PC-3 (cell line): ENCODE results near the gene VPS13A. TPM values are rescaled to one million over a fixed set of nuclear protein-coding genes. Genes with fewer than 3 reads are reported as not detected.
"Not testable (repeated sequence)": the region's sequence is repeated elsewhere in the genome, so short reads cannot be mapped to it uniquely, and the experiment has no call there.

ENCODE experiments used
- ATAC-seq: fragments of 200-7000 bp; cut with Tn5 transposase; 2 replicates; pipeline ENCODE4 v1.9.1; 2020; ENCODE audit warnings: mild to moderate bottlenecking, moderate library complexity
- BruUV-seq: library from RNA; stranded (reverse); fragments of 400-500 nt; replicated peaks from 2 replicates; lab custom pipeline; 2021; lab: Mats Ljungman, UMichigan
- CTCF ChIA-PET: fragments of 300-600 bp; sonication (Branson Sonifier 250); formaldehyde crosslinking; loops from one replicate; lab custom pipeline; 2022; ENCODE audit warnings: antibody characterized with exemption; lab: Charles Lee
- POLR2A ChIA-PET: fragments of 300-600 bp; sonication (Branson Sonifier 250); formaldehyde crosslinking; loops from one replicate; lab custom pipeline; 2022; ENCODE audit warnings: antibody characterized with exemption; ENCODE audit not compliant: unreplicated experiment; lab: Charles Lee
- DNase-seq: peaks from one replicate; pipeline ENCODE4 v3.0.0-alpha.2; 2015
- H2AFZ ChIP-seq: fragments of 300-600 bp; sonication (generic); 2 replicates; pipeline ENCODE4 v1.6.0; 2016; ENCODE audit warnings: antibody characterized with exemption, low read length
- H3F3A ChIP-seq: fragments of 300-600 bp; sonication (generic); one replicate; pipeline ENCODE4 v1.6.0; 2017; ENCODE audit warnings: antibody characterized with exemption, low read length, control low read depth, mild to moderate bottlenecking; ENCODE audit not compliant: unreplicated experiment
- H3K27ac ChIP-seq: fragments of 300-600 bp; sonication (generic); 2 replicates; pipeline ENCODE4 v1.5.1; 2016; ENCODE audit warnings: mild to moderate bottlenecking, low read length
- H3K27me3 ChIP-seq: fragments of 300-600 bp; sonication (generic); 2 replicates; pipeline ENCODE4 v1.6.1; 2016; ENCODE audit warnings: low read length, mixed read lengths
- H3K36me3 ChIP-seq: fragments of 300-600 bp; sonication (generic); 2 replicates; pipeline ENCODE4 v1.6.1; 2016; ENCODE audit warnings: low read depth, mixed run types, low read length, mixed read lengths
- H3K4me1 ChIP-seq: fragments of 300-600 bp; sonication (generic); 2 replicates; pipeline ENCODE4 v1.5.1; 2016; ENCODE audit warnings: low read length; ENCODE audit not compliant: insufficient read depth
- H3K4me2 ChIP-seq: fragments of 300-600 bp; sonication (generic); 2 replicates; pipeline ENCODE4 v1.6.0; 2016; ENCODE audit warnings: low read length
- H3K4me3 ChIP-seq: fragments of 300-600 bp; sonication (generic); 2 replicates; pipeline ENCODE4 v1.5.1; 2016; ENCODE audit warnings: mild to moderate bottlenecking, low read length, mixed read lengths
- H3K79me2 ChIP-seq: fragments of 300-600 bp; sonication (generic); 2 replicates; pipeline ENCODE4 v1.6.1; 2017; ENCODE audit warnings: low read length, mixed read lengths
- H3K9ac ChIP-seq: fragments of 300-600 bp; sonication (generic); 2 replicates; pipeline ENCODE4 v1.6.0; 2016; ENCODE audit warnings: mild to moderate bottlenecking, low read length
- H3K9me2 ChIP-seq: fragments of 300-600 bp; sonication (generic); replicated peaks from 2 replicates; pipeline ENCODE4 v1.6.1; 2016; ENCODE audit warnings: mixed run types, low read length, mixed read lengths
- H3K9me3 ChIP-seq: fragments of 300-600 bp; sonication (generic); 2 replicates; pipeline ENCODE4 v1.6.1; 2016; ENCODE audit warnings: low read length, mixed read lengths
- H4K20me1 ChIP-seq: fragments of 300-600 bp; sonication (generic); 2 replicates; pipeline ENCODE4 v1.6.1; 2016; ENCODE audit warnings: low read length, mixed read lengths
- EZH2 ChIP-seq: fragments of 300-600 bp; sonication (generic); IDR thresholded peaks from one replicate; pipeline ENCODE4 v1.6.1; 2017; ENCODE audit warnings: antibody characterized with exemption, mild to moderate bottlenecking, low read length; ENCODE audit not compliant: unreplicated experiment
- EZH2phosphoT487 ChIP-seq: fragments of 300-600 bp; sonication (generic); IDR thresholded peaks from 2 replicates; pipeline ENCODE4 v1.6.1; 2018; ENCODE audit warnings: mild to moderate bottlenecking, antibody characterized with exemption, low read length, borderline replicate concordance
- intact Hi-C: fragments of 100-400 bp; cut with micrococcal nuclease; formaldehyde crosslinking; loops from 2 replicates; pipeline ENCODE4 v1.9.0; 2023
- total RNA-seq: library from RNA; depleted of rRNA; stranded (reverse); fragments of >200 nt; gene quantifications from 2 replicates; pipeline ENCODE4 v1.2.3, GENCODE V29; 2014
- TF ChIP-seq, protein P1 (sequence below): fragments of 300-600 bp; sonication (generic); conservative IDR thresholded peaks from 2 replicates; pipeline ENCODE4 v1.5.1; 2017; ENCODE audit warnings: antibody characterized with exemption, low read depth, mild to moderate bottlenecking, low read length

VPS13A gene
- total RNA-seq, 1 experiment from 2014 or later, result 17.5 TPM

DNA sequence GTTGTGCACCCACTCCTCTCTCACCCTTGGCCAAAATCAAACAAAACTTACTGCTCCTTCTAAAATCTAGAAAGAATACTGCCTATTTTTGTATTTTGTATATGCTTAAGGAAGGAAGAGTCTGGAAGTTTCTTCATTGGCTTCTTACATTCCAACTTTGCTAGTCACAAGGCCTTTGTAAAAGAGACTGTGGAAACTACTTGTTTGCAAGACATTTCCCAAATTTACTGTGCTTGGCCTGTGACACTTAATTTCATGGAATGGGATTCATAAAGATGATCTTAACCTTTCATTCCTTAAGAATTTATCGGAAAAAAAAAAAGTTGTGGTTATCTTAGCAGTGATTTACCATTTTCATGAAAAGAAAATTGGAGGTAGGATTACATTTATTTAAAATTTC, 208.9 kb downstream of the VPS13A start:
- H4K20me1 ChIP-seq, result no peaks in the 10 kb centered on the region

DNA sequence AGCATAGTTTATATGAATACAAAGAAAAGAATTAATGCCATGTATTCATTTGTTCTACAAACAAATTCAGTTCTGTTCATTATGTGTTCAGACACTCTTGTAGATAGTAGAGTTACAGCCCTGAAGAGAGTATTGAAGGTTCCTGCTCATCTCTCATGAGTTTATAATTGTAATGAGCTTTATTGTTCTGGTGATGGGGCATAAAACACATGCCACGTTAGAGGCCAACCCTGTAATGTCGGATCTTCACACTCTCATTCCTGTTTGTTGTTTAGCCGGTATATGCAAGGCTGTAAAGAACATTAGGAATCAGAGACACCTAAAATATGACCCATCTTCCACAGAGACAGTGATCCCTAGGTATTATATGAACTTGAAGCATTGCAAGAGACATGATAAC, 214.5 kb downstream of the VPS13A start:
- Histone ChIP-seq H3K27ac (no peak overlapping the region), H3K9me3 (no peaks in the 10 kb centered on the region), H4K20me1 (no peaks in the 10 kb centered on the region), H3K36me3 (no peaks in the 10 kb centered on the region), H3K4me2 (no peak overlapping the region), H3K4me3 (no peak overlapping the region), H3K4me1 (no peaks in the 10 kb centered on the region), H3K27me3 (no peaks in the 10 kb centered on the region), H2AFZ (no peak overlapping the region), H3K9ac (no peak overlapping the region), H3K9me2 (no peaks in the 10 kb centered on the region), H3F3A (no peaks in the 10 kb centered on the region), H3K79me2 (no peaks in the 10 kb centered on the region)
- BruUV-seq, result no TSS peak
- ATAC-seq, result no peak
- CTCF ChIA-PET, result no interaction called here
- POLR2A ChIA-PET, result no interaction called here
- no peak for DNase-seq
- TF ChIP-seq EZH2phosphoT487 (no peak), EZH2 (no peak)
- TF ChIP-seq, protein P1, sequence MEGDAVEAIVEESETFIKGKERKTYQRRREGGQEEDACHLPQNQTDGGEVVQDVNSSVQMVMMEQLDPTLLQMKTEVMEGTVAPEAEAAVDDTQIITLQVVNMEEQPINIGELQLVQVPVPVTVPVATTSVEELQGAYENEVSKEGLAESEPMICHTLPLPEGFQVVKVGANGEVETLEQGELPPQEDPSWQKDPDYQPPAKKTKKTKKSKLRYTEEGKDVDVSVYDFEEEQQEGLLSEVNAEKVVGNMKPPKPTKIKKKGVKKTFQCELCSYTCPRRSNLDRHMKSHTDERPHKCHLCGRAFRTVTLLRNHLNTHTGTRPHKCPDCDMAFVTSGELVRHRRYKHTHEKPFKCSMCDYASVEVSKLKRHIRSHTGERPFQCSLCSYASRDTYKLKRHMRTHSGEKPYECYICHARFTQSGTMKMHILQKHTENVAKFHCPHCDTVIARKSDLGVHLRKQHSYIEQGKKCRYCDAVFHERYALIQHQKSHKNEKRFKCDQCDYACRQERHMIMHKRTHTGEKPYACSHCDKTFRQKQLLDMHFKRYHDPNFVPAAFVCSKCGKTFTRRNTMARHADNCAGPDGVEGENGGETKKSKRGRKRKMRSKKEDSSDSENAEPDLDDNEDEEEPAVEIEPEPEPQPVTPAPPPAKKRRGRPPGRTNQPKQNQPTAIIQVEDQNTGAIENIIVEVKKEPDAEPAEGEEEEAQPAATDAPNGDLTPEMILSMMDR, result no peak
- intact Hi-C loops, result no loop called here

More for the DNA sequence above, 208.9 kb downstream of the VPS13A start:
- Histone ChIP-seq H2AFZ (no peak overlapping the region), H3K79me2 (no peaks in the 10 kb centered on the region), H3K4me2 (no peak overlapping the region), H3F3A (no peaks in the 10 kb centered on the region), H3K4me1 (peaks cover 16% of the 10 kb centered on the region), H3K9me3 (no peaks in the 10 kb centered on the region), H3K9ac (no peak overlapping the region), H3K27ac (no peak overlapping the region), H3K4me3 (no peak overlapping the region), H3K27me3 (no peaks in the 10 kb centered on the region), H3K36me3 (no peaks in the 10 kb centered on the region; the same call in 1 of the 2 replicates), H3K9me2 (no peaks in the 10 kb centered on the region)
- ChIA-PET POLR2A (interaction anchor here (0.6 kb wide), 1 partner anchor 18 kb away, joined by 7 read pairs; no protein-coding TSS in a partner anchor), CTCF (no interaction called here)
- no TSS peak for BruUV-seq
- TF ChIP-seq, protein P1, result no peak
- no peak for TF ChIP-seq EZH2phosphoT487
- no peak for TF ChIP-seq EZH2
- intact Hi-C loops, result no loop called here
- no peak for ATAC-seq
- no peak for DNase-seq

DNA sequence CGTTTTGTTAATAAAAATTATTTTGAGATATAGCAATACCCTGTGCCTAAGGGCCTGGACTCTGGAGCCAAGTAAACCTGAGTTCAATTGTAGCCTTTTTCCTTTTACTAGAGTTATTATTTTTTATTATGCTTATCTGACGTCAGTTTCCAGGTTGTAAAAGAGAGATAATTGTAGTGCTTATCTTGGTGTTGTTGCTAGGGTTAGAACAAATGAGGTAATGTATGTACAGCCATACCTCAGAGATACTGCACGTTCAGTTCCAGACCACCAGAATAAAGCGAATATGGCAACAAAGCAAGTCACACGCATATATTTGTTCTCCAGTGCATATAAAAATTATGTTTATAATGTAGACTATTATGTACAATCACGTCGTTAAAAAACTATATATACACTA, 215.0 kb downstream of the VPS13A start:
- BruUV-seq, result no TSS peak
- CTCF ChIA-PET, result no interaction called here
- Histone ChIP-seq H3K9me2 (no peaks in the 10 kb centered on the region), H3K4me3 (no peak overlapping the region), H3K4me2 (no peak overlapping the region), H3K9ac (no peak overlapping the region), H4K20me1 (no peaks in the 10 kb centered on the region), H3K27me3 (no peaks in the 10 kb centered on the region), H2AFZ (no peak overlapping the region), H3K36me3 (no peaks in the 10 kb centered on the region), H3K9me3 (no peaks in the 10 kb centered on the region), H3K27ac (no peak overlapping the region), H3K79me2 (no peaks in the 10 kb centered on the region), H3F3A (no peaks in the 10 kb centered on the region), H3K4me1 (no peaks in the 10 kb centered on the region)
- POLR2A ChIA-PET, result no interaction called here
- TF ChIP-seq, protein P1, result no peak
- TF ChIP-seq EZH2phosphoT487 (no peak), EZH2 (no peak)
- ATAC-seq (no peak), DNase-seq (no peak)
- intact Hi-C loops, result no loop called here

DNA sequence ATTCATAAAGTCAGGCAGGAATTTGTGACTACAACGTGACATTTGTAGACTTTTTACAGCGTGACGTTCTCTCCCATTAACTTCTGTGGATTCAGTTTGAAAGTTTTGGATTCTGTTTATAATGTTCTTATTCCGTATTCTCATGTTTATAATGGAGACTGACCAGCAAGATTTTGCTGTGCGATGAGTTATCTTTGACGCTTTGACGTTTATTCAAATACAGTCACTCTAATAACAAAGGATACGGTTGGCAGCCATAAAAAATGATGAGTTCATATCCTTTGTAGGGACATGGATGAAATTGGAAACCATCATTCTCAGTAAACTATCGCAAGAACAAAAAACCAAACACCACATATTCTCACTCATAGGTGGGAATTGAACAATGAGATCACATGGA, 221.2 kb downstream of the VPS13A start:
- H3K4me3 ChIP-seq, H3K9me3 ChIP-seq, POLR2A ChIA-PET, H3F3A ChIP-seq, H3K79me2 ChIP-seq, H4K20me1 ChIP-seq, intact Hi-C loops, H3K4me2 ChIP-seq, CTCF ChIA-PET, H3K4me1 ChIP-seq, H2AFZ ChIP-seq, H3K27me3 ChIP-seq, H3K36me3 ChIP-seq, BruUV-seq, H3K9me2 ChIP-seq: not testable (repeated sequence)
- peak overlapping the region; percentile 70 for H3K27ac ChIP-seq
- H3K9ac ChIP-seq, result 0 out of 2 replicates have a peak overlapping the region, but pooled peaks have one; percentile 4
- DNase-seq, result peak; percentile 41
- ATAC-seq, result peak; percentile 58; the same call in 1 of the 2 replicates
